Sigmoid colon (tissue), 4 donors: ENCODE data around the gene RFNG.

Experiments
- CTCF ChIP-seq, 4 experiments: fragments of 450-650 bp in 3 of 4; fragments of 200-600 bp in 1 of 4; IDR thresholded peaks; one replicate each; pipeline ENCODE4 v1.5.1; 2016 to 2019; ENCODE audit warnings: antibody characterized with exemption in 4 of 4, mild to moderate bottlenecking in 3 of 4, moderate library complexity in 2 of 4
- EP300 ChIP-seq, 4 donors: sonication (generic); formaldehyde crosslinking; IDR thresholded peaks; one replicate each; pipeline ENCODE4 v1.6.1; 2017; ENCODE audit warnings: antibody characterized with exemption in 4 of 4
- POLR2A ChIP-seq, 2 donors: fragments of 450-650 bp; IDR thresholded peaks; one replicate each; pipeline ENCODE4 v1.6.1; 2016; ENCODE audit warnings: antibody characterized with exemption in 2 of 2, mild to moderate bottlenecking in 2 of 2, moderate library complexity in 2 of 2
- POLR2AphosphoS5 ChIP-seq, 4 donors: sonication (generic); formaldehyde crosslinking; IDR thresholded peaks; one replicate each; pipeline ENCODE4 v1.6.1; 2017; ENCODE audit warnings: antibody characterized with exemption in 4 of 4

GRCh38 chr17:82028246-82028645, 23.4 kb downstream of the RFNG start:
- TF ChIP-seq CTCF (IDR thresholded peaks at IDR 0.05) (no peak), POLR2A (IDR thresholded peaks at IDR 0.05) (no peak), POLR2AphosphoS5 (IDR thresholded peaks at IDR 0.05) (no peak), EP300 (IDR thresholded peaks at IDR 0.05) (no peak)
